ENCODE results near the gene MRTFA.
"Not testable (repeated sequence)": the region's sequence is repeated elsewhere in the genome, so short reads cannot be mapped to it uniquely, and the experiment has no call there.

Gene MRTFA

DNA sequence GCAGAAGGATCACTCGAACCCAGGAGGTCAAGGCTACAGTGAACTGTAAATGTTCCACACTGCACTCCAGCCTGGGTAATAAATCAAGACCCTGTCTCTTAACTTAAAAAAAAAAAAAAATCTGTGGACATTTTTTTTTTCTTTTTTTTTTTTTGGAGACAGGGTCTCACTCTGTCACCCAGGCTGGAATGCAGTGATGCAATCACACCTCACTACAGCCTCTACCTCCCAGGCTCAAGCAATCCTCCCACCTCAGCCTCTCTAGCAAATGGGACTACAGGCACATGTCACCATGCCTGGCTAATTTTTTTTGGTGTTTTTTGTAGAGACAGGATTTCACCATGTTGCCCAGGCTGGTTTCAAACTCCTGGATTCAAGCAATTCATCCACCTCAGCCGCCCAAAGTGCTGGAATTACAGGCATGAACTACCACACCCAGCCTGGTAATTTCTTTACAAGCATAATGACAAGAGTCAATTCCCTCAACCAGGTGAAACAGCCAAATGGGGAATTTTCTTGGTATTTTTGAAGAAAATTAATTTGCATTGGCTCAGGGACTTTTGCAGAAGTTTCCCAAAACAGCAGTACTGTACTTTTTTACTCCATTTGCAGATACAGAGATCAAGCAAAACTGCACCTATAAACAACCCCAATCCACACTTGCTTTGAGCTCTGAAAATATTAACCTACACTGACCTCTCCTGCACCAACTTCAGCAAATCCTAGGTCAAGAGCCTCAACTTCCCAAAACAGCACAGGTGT, 44.0 kb downstream of the MRTFA start:
- no peaks in the 10 kb centered on the region for H3K36me3 ChIP-seq (replicated peaks)
- DNase-seq (ENCODE audit: low spot score in 2 of 2), result no peak
- no peaks in the 10 kb centered on the region for H3K9me3 ChIP-seq
- no peaks in the 10 kb centered on the region for H3K27me3 ChIP-seq (ENCODE audit: low read depth)
- in situ Hi-C loops (cut with MboI; ENCODE audit: low sequenced_read_pairs), result no loop called here
- H3K4me3 ChIP-seq, result no peak overlapping the region
- H3K4me1 ChIP-seq, result peaks cover 40% of the 10 kb centered on the region

DNA sequence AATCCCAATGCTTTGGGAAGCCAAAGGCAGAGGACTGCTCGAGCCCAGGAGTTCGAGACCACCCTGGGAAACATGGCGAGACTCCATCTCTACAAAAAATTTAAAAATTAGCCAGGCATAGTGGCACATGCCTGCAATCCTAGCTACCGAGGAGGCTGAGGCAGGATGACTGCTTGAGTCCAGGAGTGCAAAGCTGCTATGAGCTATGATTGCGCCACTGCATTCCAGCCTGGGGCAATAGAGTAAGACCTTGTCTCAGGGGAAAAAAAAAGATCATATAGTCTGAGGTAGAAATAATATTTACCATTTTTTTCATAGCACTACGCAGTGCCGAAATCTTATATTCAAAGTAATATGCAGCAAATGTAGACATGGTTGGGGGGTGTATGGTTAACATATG, 47.8 kb downstream of the MRTFA start:
- peaks cover 44% of the 10 kb centered on the region for H3K4me1 ChIP-seq
- peak in 1 of 2 experiments; percentile 35 for DNase-seq (ENCODE audit: low spot score in 2 of 2)
- no peaks in the 10 kb centered on the region for H3K27me3 ChIP-seq (ENCODE audit: low read depth)
- no peak overlapping the region for H3K4me3 ChIP-seq
- no peaks in the 10 kb centered on the region for H3K9me3 ChIP-seq
- in situ Hi-C loops (cut with MboI; ENCODE audit: low sequenced_read_pairs), result no loop called here
- no peaks in the 10 kb centered on the region for H3K36me3 ChIP-seq (replicated peaks)

DNA sequence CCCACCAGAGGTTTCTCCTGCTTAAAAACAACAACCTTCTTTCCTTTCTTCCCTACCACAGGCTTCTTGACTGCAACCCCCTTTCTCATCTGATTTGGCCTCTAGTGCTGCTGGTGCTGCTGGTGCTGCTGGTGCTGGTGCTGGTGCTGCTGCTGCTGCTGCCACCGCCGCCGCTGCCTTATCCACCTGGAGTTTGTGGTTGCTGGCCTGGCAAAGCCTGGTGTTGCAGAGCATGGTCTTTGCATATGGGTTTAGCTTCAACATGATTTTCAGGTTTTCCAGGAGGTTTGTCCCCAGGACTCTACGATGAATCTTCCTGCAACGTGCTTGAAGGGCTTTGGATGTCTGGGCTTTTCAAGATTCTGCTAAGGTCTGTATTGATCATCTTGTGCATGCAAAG, 49.7 kb downstream of the MRTFA start:
- DNase-seq (ENCODE audit: low spot score in 2 of 2), result no peak
- H3K27me3 ChIP-seq (ENCODE audit: low read depth), result no peaks in the 10 kb centered on the region
- peaks cover 32% of the 10 kb centered on the region for H3K4me1 ChIP-seq
- no peaks in the 10 kb centered on the region for H3K36me3 ChIP-seq (replicated peaks)
- H3K4me3 ChIP-seq, result no peak overlapping the region
- H3K9me3 ChIP-seq, result no peaks in the 10 kb centered on the region
- in situ Hi-C loops (cut with MboI; ENCODE audit: low sequenced_read_pairs), result no loop called here

DNA sequence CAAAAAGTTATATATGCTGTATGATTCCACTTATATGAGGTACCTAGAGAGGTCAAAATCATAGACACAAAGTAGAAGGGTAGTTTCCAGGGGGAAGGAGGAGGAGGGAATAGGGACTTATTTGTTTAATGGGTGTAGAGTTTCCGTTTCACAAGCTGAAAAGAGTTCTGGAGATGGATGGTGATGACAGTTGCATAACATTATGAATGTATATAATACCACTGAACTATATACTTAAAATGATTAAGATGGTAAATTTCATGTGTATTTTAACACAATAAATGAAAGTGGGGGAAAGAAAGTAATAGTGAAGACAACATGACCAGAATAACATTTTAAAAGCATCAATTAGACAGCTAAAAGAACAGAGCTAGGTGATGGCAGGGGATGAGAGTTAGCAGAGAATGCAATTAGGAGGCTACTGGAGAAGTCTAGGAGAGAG, 51.2 kb downstream of the MRTFA start:
- H3K4me3 ChIP-seq, result no peak overlapping the region
- H3K4me1 ChIP-seq, result peaks cover 25% of the 10 kb centered on the region
- no peaks in the 10 kb centered on the region for H3K9me3 ChIP-seq
- no peaks in the 10 kb centered on the region for H3K27me3 ChIP-seq (ENCODE audit: low read depth)
- no peak for DNase-seq (ENCODE audit: low spot score in 2 of 2)
- in situ Hi-C loops (cut with MboI; ENCODE audit: low sequenced_read_pairs), result no loop called here
- H3K36me3 ChIP-seq (replicated peaks), result no peaks in the 10 kb centered on the region

DNA sequence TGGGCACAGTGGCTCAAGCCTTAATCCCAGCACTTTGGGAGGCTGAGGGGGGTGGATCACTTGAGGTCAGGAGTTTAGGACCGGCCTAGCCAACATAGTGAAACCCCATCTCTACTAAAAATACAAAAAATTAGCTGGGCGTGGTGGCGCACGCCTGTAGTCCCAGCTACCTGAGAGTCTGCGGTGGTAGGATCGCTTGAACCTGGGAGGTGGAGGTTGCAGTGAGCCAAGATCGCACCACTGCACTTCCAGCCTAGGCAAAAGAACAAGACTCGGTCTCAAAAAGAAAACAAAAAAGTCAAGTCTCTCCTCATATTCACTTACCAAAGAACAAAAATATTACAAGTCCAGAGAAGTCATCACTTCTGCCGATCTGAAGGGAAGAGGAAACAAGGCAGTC, 51.8 kb downstream of the MRTFA start:
- H3K4me3 ChIP-seq; H3K9me3 ChIP-seq; in situ Hi-C loops (cut with MboI; ENCODE audit: low sequenced_read_pairs); H3K36me3 ChIP-seq (replicated peaks); DNase-seq (ENCODE audit: low spot score in 2 of 2); H3K27me3 ChIP-seq (ENCODE audit: low read depth): not testable (repeated sequence)
- H3K4me1 ChIP-seq, result peaks cover 25% of the 10 kb centered on the region

DNA sequence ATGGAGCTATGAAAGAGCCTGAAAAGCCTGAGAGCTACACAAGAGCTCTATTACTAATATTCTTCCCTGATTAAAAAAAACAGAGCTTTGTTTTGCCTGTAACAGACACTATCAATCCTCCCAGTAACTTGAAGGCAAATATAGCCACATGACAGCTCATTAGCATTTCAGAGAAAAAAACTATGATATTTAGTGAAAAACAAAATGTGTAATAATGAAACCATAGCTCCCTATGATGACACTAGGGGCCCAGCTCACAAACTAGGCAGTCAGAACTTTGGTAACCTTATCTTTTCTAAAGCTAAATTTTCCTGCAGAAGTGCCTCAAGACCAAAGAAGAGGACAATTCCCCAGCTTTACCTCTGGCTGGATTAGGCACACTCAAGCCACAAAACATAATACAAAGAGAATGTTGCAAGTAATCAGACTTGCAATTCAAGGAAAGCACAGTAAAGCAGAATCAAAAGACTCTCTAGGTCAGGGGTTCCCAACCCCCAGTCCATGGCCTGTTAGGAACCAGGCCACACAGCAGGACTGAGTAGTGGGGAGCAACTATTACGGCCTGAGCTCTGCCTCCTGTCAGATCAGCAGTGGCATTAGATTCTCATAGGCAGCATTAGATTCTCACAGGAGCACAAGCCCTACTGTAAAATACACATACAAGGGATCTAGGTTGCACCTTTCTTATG, 53.3 kb downstream of the MRTFA start:
- H3K27me3 ChIP-seq (ENCODE audit: low read depth), result no peaks in the 10 kb centered on the region
- H3K4me3 ChIP-seq, result no peak overlapping the region
- no peaks in the 10 kb centered on the region for H3K9me3 ChIP-seq
- in situ Hi-C loops (cut with MboI; ENCODE audit: low sequenced_read_pairs), result no loop called here
- H3K36me3 ChIP-seq (replicated peaks), result no peaks in the 10 kb centered on the region
- H3K4me1 ChIP-seq, result peaks cover 25% of the 10 kb centered on the region
- DNase-seq (ENCODE audit: low spot score in 2 of 2), result no peak

DNA sequence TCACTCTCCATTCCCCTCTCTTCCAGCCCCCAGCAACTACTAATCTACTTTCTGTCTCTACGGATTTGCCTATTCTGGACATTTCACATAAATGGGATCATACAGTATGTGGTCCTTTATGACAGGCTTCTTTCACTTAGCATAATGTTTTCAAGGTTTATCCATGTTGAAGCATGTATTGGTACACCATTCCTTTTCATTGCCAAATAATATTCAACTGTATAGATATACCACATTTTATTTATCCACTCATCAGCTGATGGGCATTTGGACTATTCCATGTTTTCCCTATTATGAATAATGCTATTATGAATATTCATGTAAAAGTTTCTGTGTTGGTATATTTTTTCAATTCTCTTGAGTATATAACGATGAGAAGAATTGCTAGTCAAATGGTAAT, 54.5 kb downstream of the MRTFA start:
- Histone ChIP-seq H3K9me3 (no peaks in the 10 kb centered on the region), H3K4me1 (peaks cover 25% of the 10 kb centered on the region), H3K36me3 (replicated peaks) (no peaks in the 10 kb centered on the region), H3K4me3 (no peak overlapping the region), H3K27me3 (ENCODE audit: low read depth) (no peaks in the 10 kb centered on the region)
- in situ Hi-C loops (cut with MboI; ENCODE audit: low sequenced_read_pairs), result no loop called here
- no peak for DNase-seq (ENCODE audit: low spot score in 2 of 2)

DNA sequence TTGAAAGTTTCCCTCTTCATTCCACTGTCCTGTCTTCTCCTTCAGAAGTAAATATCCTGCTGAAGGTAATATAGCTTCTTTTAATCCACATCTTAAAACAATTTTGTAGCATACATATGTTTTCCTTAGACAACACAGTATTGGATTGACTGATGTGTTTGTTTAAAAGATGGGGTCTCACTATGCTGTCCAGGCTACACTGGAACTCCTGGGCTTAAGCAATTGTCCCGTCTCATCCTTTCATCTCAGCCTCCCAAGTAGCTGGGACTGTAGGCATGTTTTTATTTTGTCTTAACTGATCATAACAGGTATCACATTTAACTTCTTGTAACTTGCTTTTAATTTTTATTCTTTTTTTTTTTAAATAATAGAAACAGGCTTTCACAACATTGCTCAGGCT, 55.9 kb downstream of the MRTFA start:
- peaks cover 14% of the 10 kb centered on the region for H3K4me1 ChIP-seq
- no peaks in the 10 kb centered on the region for H3K27me3 ChIP-seq (ENCODE audit: low read depth)
- H3K36me3 ChIP-seq (replicated peaks), result no peaks in the 10 kb centered on the region
- H3K9me3 ChIP-seq, result no peaks in the 10 kb centered on the region
- DNase-seq (ENCODE audit: low spot score in 2 of 2), result no peak
- H3K4me3 ChIP-seq, result no peak overlapping the region
- in situ Hi-C loops (cut with MboI; ENCODE audit: low sequenced_read_pairs), result no loop called here

DNA sequence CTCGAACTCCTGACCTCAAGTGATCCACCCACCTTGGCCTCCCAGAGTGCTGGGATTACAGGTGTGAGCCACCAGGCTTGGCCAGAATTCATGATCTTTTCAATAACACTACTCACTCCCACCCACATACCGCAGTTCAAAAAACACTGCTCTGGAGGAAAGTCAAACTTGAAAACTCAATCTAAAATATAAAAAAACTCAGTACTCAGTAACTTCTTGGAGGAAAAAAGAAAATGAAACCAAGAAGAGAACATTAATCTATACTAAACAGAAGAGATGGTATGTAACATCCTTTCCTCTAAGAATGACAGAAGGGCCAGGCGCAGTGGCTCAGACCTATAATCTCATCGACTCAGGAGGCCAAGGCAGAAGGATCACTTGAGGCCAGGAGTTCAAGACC, 58.3 kb downstream of the MRTFA start:
- DNase-seq (ENCODE audit: low spot score in 2 of 2), result no peak
- H3K4me3 ChIP-seq, result no peak overlapping the region
- in situ Hi-C loops (cut with MboI; ENCODE audit: low sequenced_read_pairs), result no loop called here
- no peaks in the 10 kb centered on the region for H3K36me3 ChIP-seq (replicated peaks)
- H3K9me3 ChIP-seq, result no peaks in the 10 kb centered on the region
- peaks cover 11% of the 10 kb centered on the region for H3K4me1 ChIP-seq
- no peaks in the 10 kb centered on the region for H3K27me3 ChIP-seq (ENCODE audit: low read depth)

DNA sequence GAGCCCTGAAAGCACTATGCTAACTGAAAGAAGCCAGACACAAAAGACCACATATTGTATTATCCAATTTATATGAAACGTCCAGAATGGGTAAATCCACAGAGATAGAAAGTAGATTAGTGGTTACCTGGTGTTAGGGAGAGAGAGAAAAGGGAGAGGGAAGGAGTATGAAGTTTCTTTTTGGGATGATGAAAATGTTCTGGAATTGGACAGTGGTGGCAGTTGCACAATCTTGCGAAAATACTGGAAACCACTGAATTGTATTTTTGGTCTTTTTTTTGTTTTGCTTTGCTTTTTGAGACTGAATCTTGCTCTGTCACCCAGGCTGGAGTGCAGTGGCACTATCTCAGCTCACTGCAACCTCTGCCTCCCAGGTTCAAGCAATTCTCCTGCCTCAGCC, 63.5 kb downstream of the MRTFA start:
- in situ Hi-C loops (cut with MboI; ENCODE audit: low sequenced_read_pairs), result no loop called here
- Histone ChIP-seq H3K4me3 (no peak overlapping the region), H3K27me3 (ENCODE audit: low read depth) (no peaks in the 10 kb centered on the region), H3K4me1 (no peaks in the 10 kb centered on the region; the same call in 1 of the 2 replicates), H3K36me3 (replicated peaks) (no peaks in the 10 kb centered on the region), H3K9me3 (no peaks in the 10 kb centered on the region)
- no peak for DNase-seq (ENCODE audit: low spot score in 2 of 2)

DNA sequence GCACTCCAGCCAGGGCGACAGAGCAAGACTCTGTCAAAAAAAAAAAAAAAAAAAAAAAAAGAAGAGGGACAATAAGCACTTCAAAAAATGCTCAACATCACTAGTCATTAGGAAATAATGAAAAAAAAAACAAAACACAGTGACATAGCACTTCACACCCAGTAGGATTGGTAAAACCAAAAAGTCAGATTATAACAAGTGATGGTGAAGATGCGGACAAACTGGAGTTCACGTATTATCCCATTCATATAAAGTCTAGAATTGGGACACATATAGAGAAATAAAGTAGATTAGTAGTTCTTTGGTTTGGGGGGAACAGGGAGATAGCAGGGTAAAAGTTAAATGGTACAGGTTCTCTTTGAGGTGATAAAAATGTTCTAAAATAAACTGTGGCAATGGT, 64.6 kb downstream of the MRTFA start:
- no peak overlapping the region for H3K4me3 ChIP-seq
- H3K27me3 ChIP-seq (ENCODE audit: low read depth), result no peaks in the 10 kb centered on the region
- in situ Hi-C loops (cut with MboI; ENCODE audit: low sequenced_read_pairs), result no loop called here
- H3K36me3 ChIP-seq (replicated peaks), result no peaks in the 10 kb centered on the region
- DNase-seq (ENCODE audit: low spot score in 2 of 2), result no peak
- H3K4me1 ChIP-seq, result no peaks in the 10 kb centered on the region; the same call in 1 of the 2 replicates
- no peaks in the 10 kb centered on the region for H3K9me3 ChIP-seq

DNA sequence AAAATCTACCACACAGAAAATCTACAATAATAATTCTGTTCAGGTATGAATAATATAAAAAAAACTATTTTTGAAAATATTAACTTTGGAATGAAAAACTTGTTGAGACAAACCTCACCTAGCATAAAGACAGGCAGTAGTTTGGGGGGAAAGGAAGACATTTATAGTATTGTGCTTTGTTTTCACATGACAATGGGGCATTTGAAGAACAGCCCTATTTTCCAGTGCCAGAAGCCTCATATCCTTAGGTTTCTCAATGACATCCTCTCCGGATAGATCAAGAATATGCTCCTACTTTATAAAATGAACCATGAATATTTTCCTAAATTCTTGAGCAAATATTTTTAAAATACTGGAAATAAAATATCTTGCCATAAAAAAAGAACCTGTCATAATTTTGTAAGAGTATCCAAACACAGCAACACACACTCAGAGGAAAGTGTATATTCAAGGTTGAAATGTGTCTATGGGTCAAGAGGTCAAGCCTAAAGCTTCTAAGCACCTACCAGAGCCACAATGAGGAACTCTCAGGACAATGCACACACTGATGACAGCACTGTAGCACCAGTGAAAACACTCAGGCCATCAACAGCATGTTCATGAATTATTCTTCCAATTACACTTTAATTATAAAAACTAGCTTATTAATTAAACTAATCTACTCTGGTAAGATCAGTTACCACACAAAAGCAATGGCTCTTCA, 68.7 kb downstream of the MRTFA start:
- in situ Hi-C loops (cut with MboI; ENCODE audit: low sequenced_read_pairs), result no loop called here
- no peak overlapping the region for H3K4me3 ChIP-seq
- H3K27me3 ChIP-seq (ENCODE audit: low read depth), result no peaks in the 10 kb centered on the region
- H3K9me3 ChIP-seq, result no peaks in the 10 kb centered on the region
- no peaks in the 10 kb centered on the region for H3K36me3 ChIP-seq (replicated peaks)
- H3K4me1 ChIP-seq, result no peaks in the 10 kb centered on the region; the same call in 1 of the 2 replicates
- no peak for DNase-seq (ENCODE audit: low spot score in 2 of 2)

DNA sequence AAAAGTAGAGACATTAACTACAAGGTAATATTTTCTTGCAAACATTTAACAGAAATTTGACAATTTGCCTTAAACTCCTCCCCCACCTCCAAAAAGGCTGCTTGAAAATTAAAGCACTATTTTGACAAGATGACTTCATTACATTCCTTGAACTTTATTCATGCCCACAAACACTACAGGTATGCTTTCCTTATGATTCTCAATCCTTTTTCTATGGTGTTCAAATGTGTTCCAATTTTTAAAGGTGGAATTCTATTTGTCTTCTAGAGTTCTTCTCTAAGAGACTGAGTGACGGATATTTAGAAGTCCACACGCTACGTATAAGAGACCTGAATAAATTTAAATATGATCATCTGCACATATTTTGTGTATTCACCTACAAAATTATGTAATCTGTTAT, 69.4 kb downstream of the MRTFA start:
- Histone ChIP-seq H3K9me3 (no peaks in the 10 kb centered on the region), H3K4me1 (no peaks in the 10 kb centered on the region), H3K27me3 (ENCODE audit: low read depth) (no peaks in the 10 kb centered on the region), H3K36me3 (replicated peaks) (no peaks in the 10 kb centered on the region), H3K4me3 (no peak overlapping the region)
- in situ Hi-C loops (cut with MboI; ENCODE audit: low sequenced_read_pairs), result no loop called here
- no peak for DNase-seq (ENCODE audit: low spot score in 2 of 2)

DNA sequence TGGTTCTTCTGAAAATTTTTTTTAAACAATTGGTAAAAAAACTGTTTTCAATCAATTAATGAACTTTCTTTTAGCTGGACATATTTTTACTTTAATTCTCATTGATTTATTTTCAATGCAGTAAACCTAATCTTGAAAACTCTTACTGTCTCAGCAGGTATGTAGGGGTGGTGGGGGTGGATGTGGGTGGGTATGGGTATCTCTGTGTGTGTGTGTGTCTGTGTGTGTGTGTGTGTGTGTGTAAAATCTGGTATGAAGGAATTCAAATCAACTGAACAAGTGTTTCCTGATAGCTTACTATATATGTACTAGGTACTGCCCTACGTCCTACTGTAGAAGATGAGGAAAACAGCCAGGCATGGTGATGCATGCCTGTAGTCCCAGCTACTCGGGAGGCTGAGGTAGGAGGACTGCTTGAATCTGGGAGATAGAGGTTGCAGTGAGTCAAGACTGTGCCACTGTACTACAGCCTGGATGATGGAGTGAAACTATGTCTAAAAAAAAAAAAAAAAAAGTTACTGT, 75.5 kb downstream of the MRTFA start:
- no peaks in the 10 kb centered on the region for H3K27me3 ChIP-seq (ENCODE audit: low read depth)
- H3K9me3 ChIP-seq, result no peaks in the 10 kb centered on the region; the same call in 1 of the 2 replicates
- H3K4me1 ChIP-seq, result peaks cover 23% of the 10 kb centered on the region
- DNase-seq (ENCODE audit: low spot score in 2 of 2), result no peak
- H3K36me3 ChIP-seq (replicated peaks), result no peaks in the 10 kb centered on the region
- H3K4me3 ChIP-seq, result no peak overlapping the region
- in situ Hi-C loops (cut with MboI; ENCODE audit: low sequenced_read_pairs), result no loop called here

Data from HAP-1 (cell line).